ENCODE measurements around the gene EFTUD2. TPM values are rescaled to one million over a fixed set of nuclear protein-coding genes. Genes with fewer than 3 reads are reported as not detected.
A peak's percentile ranks its signal among the peaks of the same experiment; 100 is the strongest.

The EFTUD2 gene
- total and polyA plus RNA-seq, 2 donors (not counting 1 experiment from before 2014, with no cell fraction given), result 43.2 to 133 TPM

DNA sequence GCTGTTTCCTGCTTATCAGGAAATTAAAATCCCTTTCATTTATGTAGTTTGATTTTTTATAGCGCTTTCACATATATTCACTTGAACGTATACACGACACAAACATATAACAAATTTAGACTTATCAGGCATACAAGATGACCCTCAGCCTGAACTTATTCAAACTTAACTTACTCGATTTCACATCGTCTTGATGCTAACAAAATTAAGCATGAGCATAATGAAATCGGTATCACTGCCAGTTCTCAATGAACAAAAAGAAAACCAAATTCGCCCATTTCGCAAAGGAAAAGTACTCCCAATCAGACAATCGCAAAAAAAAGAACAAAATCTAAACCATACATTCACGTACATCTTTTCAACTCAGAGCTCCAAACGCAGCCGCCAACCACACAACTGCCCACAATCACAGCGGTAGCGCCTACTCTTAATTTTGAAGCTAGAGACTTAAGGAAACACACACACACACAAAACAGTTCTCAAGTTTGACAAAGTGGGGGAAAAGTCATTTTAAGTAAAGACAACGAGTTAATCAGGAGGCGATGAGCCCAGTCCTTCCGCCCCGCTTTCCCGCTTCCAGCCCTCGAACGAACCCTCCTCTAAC, 70.2 kb downstream of the EFTUD2 start:
- peak overlapping the region; percentile 1 for H3K27ac Mint-ChIP-seq
- peak overlapping the region; percentile 56 for H2AFZ ChIP-seq (ENCODE audit: insufficient read depth, low read depth, low read length, poor library complexity, severe bottlenecking)

DNA sequence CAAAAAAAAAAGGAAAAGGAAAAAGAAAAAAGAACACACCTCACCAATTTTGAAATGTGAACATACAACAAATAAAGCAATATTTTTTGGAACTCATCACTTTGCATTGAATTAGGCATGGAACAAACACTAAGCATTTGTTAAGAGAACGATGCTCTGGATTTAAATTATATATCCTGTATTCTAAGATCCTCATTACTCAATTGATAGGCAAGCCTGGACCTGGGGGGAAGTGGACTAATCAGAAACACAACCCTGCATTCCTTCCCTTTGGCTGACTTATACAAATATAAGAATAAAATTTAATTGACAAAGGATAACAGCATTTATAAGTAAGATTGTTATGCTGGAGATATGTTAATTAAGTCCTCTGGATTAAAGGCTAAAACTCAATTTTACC, 71.4 kb downstream of the EFTUD2 start:
- H3K4me1 Mint-ChIP-seq, result peaks cover 14% of the 10 kb centered on the region
- intact Hi-C loops (cut with micrococcal nuclease), result no loop called here
- ChIA-PET POLR2A (no interaction called here), CTCF (no interaction called here)
- H3K27me3 Mint-ChIP-seq, result peaks cover 39% of the 10 kb centered on the region
- H3K36me3 ChIP-seq (replicated peaks in 1 of 2; ENCODE audit: control extremely low read depth in 1 of 2, control insufficient read depth in 1 of 2, extremely low read depth in 1 of 2, insufficient read depth in 2 of 2, low read length in 1 of 2), result no peaks in the 10 kb centered on the region
- H3K27ac ChIP-seq (ENCODE audit: low read length in 2 of 2), result no peak overlapping the region
- DNase-seq (no peak), ATAC-seq (ENCODE audit: low read depth) (no peak)
- no peaks in the 10 kb centered on the region for H4K20me1 ChIP-seq (ENCODE audit: control insufficient read depth, insufficient read depth, low read length, poor library complexity, severe bottlenecking)
- peaks cover 0 to 51% (median 26%) of the 10 kb centered on the region in 4 experiments for H3K27me3 ChIP-seq (replicated peaks in 1 of 4; ENCODE audit: control extremely low read depth in 1 of 4, control insufficient read depth in 3 of 4, insufficient read depth in 4 of 4, low read length in 3 of 4)
- H3K4me3 ChIP-seq (ENCODE audit: control extremely low read depth in 1 of 5, extremely low read depth in 1 of 5, insufficient read depth in 1 of 5, low read depth in 2 of 5, low read length in 4 of 5), result no peak overlapping the region
- H3K9ac ChIP-seq (ENCODE audit: low read length), result no peak overlapping the region
- H2AFZ ChIP-seq (ENCODE audit: insufficient read depth, low read depth, low read length, poor library complexity, severe bottlenecking), result no peak overlapping the region
- no peaks in the 10 kb centered on the region for H3K79me2 ChIP-seq (ENCODE audit: control insufficient read depth, insufficient read depth, low read length)
- no peaks in the 10 kb centered on the region for H3K9me3 Mint-ChIP-seq (ENCODE audit: insufficient read depth)
- no peak overlapping the region for H3K4me2 ChIP-seq (replicated peaks; ENCODE audit: low read depth, low read length, poor library complexity, severe bottlenecking)
- TF ChIP-seq, protein P1, sequence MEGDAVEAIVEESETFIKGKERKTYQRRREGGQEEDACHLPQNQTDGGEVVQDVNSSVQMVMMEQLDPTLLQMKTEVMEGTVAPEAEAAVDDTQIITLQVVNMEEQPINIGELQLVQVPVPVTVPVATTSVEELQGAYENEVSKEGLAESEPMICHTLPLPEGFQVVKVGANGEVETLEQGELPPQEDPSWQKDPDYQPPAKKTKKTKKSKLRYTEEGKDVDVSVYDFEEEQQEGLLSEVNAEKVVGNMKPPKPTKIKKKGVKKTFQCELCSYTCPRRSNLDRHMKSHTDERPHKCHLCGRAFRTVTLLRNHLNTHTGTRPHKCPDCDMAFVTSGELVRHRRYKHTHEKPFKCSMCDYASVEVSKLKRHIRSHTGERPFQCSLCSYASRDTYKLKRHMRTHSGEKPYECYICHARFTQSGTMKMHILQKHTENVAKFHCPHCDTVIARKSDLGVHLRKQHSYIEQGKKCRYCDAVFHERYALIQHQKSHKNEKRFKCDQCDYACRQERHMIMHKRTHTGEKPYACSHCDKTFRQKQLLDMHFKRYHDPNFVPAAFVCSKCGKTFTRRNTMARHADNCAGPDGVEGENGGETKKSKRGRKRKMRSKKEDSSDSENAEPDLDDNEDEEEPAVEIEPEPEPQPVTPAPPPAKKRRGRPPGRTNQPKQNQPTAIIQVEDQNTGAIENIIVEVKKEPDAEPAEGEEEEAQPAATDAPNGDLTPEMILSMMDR (IDR thresholded peaks at IDR 0.05), result no peak
- TF ChIP-seq EZH2 (IDR thresholded peaks at IDR 0.05; ENCODE audit: borderline replicate concordance, insufficient read depth, low read depth, low read length, poor library complexity, severe bottlenecking), result no peak
- no peak overlapping the region for H3K4me3 Mint-ChIP-seq
- H3K9me3 ChIP-seq (ENCODE audit: control extremely low read depth in 1 of 3, control insufficient read depth in 2 of 3, insufficient read depth in 1 of 3, low read length in 2 of 3), result no peaks in the 10 kb centered on the region
- H3K4me1 ChIP-seq (ENCODE audit: control insufficient read depth in 2 of 2, insufficient read depth in 2 of 2, low read length in 2 of 2), result peaks cover 11 to 18% of the 10 kb centered on the region in 2 donors
- H3K27ac Mint-ChIP-seq, result no peak overlapping the region
- WGBS (ENCODE audit: insufficient coverage), result no CpG with 5 or more reads among the region's 1 CpG

More for the DNA sequence above, 70.2 kb downstream of the EFTUD2 start:
- Mint-ChIP-seq H3K4me1 (peaks cover 14% of the 10 kb centered on the region), H3K27me3 (peaks cover 48% of the 10 kb centered on the region), H3K9me3 (ENCODE audit: insufficient read depth) (no peaks in the 10 kb centered on the region), H3K4me3 (peak overlapping the region; percentile 86)
- Histone ChIP-seq H3K4me1 (ENCODE audit: control insufficient read depth in 2 of 2, insufficient read depth in 2 of 2, low read length in 2 of 2) (peaks cover 11 to 18% of the 10 kb centered on the region in 2 donors), H3K79me2 (ENCODE audit: control insufficient read depth, insufficient read depth, low read length) (no peaks in the 10 kb centered on the region), H3K9me3 (ENCODE audit: control extremely low read depth in 1 of 3, control insufficient read depth in 2 of 3, insufficient read depth in 1 of 3, low read length in 2 of 3) (no peaks in the 10 kb centered on the region), H3K4me3 (ENCODE audit: control extremely low read depth in 1 of 5, extremely low read depth in 1 of 5, insufficient read depth in 1 of 5, low read depth in 2 of 5, low read length in 4 of 5) (peak overlapping the region; percentile 22 to 70 (median 27)), H3K36me3 (replicated peaks in 1 of 2; ENCODE audit: control extremely low read depth in 1 of 2, control insufficient read depth in 1 of 2, extremely low read depth in 1 of 2, insufficient read depth in 2 of 2, low read length in 1 of 2) (no peaks in the 10 kb centered on the region), H3K9ac (ENCODE audit: low read length) (peak overlapping the region; percentile 62), H3K27me3 (replicated peaks in 1 of 4; ENCODE audit: control extremely low read depth in 1 of 4, control insufficient read depth in 3 of 4, insufficient read depth in 4 of 4, low read length in 3 of 4) (peaks cover 0 to 53% (median 28%) of the 10 kb centered on the region in 4 experiments), H3K4me2 (replicated peaks; ENCODE audit: low read depth, low read length, poor library complexity, severe bottlenecking) (peak overlapping the region; percentile 94), H4K20me1 (ENCODE audit: control insufficient read depth, insufficient read depth, low read length, poor library complexity, severe bottlenecking) (no peaks in the 10 kb centered on the region), H3K27ac (ENCODE audit: low read length in 2 of 2) (no peak overlapping the region)
- ATAC-seq (ENCODE audit: low read depth) (no peak), DNase-seq (peak; percentile 65)
- intact Hi-C loops (cut with micrococcal nuclease), result no loop called here
- 3% methylated on average over 15 of the region's 21 CpGs for WGBS (ENCODE audit: insufficient coverage)
- POLR2A ChIA-PET, result no interaction called here
- TF ChIP-seq, protein P1 (IDR thresholded peaks at IDR 0.05), result no peak
- TF ChIP-seq EZH2 (IDR thresholded peaks at IDR 0.05; ENCODE audit: borderline replicate concordance, insufficient read depth, low read depth, low read length, poor library complexity, severe bottlenecking), result peak; percentile 4
- CTCF ChIA-PET, result interaction anchor here (1.4 kb wide), 1 partner anchor 36 kb away, joined by 3 read pairs; no protein-coding TSS in a partner anchor

Data from B cell (primary cell).